ENCODE measurements around the gene ZNF215.

ZNF215 gene

DNA sequence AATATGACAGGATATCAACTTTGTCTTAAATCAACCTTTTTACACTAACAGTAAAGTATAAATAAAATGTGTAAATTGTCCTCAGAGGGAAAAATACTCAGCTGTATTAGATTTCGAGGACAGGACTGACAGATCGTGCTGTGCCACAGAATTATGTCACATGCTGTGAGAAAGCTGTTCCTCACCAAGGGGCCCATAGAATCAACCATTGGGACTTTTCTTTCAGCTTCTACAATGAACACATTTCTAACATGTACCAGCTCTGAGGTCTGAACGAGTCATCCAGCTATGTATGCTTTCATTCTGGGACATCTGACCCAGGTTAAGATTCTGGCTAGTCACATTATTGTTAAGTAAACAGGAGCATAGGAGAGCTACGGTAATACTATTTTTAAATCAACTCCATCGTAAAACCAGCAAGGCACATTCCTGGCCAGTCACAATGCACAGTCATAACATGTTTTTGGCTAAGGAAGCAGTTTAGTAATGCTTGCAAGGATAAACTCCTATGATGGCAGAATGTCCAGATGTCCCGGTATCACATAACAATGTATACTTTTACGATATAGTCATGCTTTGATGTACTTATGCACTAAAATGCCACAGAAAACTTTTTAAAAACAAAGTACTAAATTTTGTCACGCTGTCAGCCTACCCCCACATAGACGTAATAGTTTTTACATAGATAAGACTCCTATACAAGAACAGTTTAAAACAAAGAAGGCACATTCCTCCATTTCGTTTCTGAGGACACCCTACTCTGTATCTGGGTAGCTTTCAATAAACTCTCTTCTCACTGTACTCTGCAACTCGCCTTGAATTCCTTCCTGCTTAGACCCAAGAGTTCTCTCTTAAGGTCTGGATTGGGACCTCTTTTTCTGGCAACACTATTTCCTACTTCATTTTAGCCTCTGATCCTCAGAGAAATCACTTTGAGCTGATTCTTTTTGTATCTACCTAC is 66.5 kb downstream of the ZNF215 start:
- Histone ChIP-seq H3K36me3 (no peaks in the 10 kb centered on the region), H3K27ac (peak overlapping the region; percentile 19 to 23), H3K4me3 (no peak overlapping the region), H3K4me1 (peaks cover 0 to 21% (median 7%) of the 10 kb centered on the region in 4 donors), H3K27me3 (no peaks in the 10 kb centered on the region), H3K9me3 (no peaks in the 10 kb centered on the region)
- intact Hi-C loops (cut with DNase I; ENCODE audit: low total_unique reads), result no loop called here
- TF ChIP-seq, protein P1, sequence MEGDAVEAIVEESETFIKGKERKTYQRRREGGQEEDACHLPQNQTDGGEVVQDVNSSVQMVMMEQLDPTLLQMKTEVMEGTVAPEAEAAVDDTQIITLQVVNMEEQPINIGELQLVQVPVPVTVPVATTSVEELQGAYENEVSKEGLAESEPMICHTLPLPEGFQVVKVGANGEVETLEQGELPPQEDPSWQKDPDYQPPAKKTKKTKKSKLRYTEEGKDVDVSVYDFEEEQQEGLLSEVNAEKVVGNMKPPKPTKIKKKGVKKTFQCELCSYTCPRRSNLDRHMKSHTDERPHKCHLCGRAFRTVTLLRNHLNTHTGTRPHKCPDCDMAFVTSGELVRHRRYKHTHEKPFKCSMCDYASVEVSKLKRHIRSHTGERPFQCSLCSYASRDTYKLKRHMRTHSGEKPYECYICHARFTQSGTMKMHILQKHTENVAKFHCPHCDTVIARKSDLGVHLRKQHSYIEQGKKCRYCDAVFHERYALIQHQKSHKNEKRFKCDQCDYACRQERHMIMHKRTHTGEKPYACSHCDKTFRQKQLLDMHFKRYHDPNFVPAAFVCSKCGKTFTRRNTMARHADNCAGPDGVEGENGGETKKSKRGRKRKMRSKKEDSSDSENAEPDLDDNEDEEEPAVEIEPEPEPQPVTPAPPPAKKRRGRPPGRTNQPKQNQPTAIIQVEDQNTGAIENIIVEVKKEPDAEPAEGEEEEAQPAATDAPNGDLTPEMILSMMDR (IDR thresholded peaks at IDR 0.05), result no peak
- DNase-seq, result no peak

DNA sequence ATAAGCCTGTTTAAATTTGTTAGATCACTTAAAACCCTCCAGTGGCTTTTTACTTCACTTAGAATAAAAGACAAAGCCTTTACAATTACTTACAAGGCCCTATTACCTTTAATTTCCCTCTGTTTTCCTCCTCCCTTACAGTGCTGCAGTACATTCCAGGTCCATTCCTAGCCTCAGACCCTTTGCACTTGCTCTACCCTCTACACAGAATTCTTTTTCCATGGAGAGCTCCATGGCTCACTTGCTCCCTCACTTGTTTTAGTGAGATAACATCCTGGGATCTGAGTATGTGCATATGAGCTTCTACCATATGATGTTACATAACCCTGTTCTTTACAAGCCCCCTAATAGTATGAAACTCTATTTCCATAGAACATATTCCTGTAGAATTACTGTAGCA is 69.5 kb downstream of the ZNF215 start:
- Histone ChIP-seq H3K4me3 (no peak overlapping the region), H3K36me3 (peaks cover 4 to 11% (median 5%) of the 10 kb centered on the region in 3 donors), H3K4me1 (peaks cover 0 to 21% (median 7%) of the 10 kb centered on the region in 4 donors), H3K9me3 (no peaks in the 10 kb centered on the region), H3K27ac (no peak overlapping the region), H3K27me3 (no peaks in the 10 kb centered on the region)
- DNase-seq, result no peak
- TF ChIP-seq, protein P1 (IDR thresholded peaks at IDR 0.05), result no peak
- intact Hi-C loops (cut with DNase I; ENCODE audit: low total_unique reads), result no loop called here

DNA sequence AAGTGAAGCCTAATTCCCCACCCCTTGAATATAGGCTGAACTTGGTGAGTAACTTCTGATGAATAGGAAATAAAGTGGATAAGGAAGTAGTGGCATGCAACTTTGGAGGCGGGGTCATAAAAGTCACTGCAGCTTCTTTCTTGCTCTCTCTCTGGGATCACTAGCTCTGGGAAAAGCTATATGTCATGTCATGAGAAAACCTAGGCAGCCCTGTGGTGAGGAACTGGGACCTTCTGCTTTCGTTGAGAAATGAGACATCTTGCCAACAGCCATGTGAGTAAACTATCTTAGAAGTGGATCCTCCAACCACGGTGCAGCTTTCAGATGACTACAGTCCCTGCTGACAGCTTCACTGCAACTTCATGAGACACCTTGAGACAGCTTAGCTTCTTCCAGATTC is 78.3 kb downstream of the ZNF215 start:
- peak in 1 of 2 donors; percentile 19 for DNase-seq
- no peak overlapping the region for H3K27ac ChIP-seq
- no peaks in the 10 kb centered on the region for H3K9me3 ChIP-seq
- TF ChIP-seq, protein P1 (IDR thresholded peaks at IDR 0.05), result no peak
- H3K36me3 ChIP-seq, result peaks cover 4 to 22% (median 14%) of the 10 kb centered on the region in 3 donors
- H3K4me3 ChIP-seq, result no peak overlapping the region
- intact Hi-C loops (cut with DNase I; ENCODE audit: low total_unique reads), result no loop called here
- H3K27me3 ChIP-seq, result no peaks in the 10 kb centered on the region
- no peaks in the 10 kb centered on the region for H3K4me1 ChIP-seq
